C4-2B (cell line): ENCODE data around the gene GLP1R.

ENCODE experiments used
- H3K27ac ChIP-seq: fragments of 450-650 bp; 2 replicates; pipeline ENCODE4 v1.5.1; 2017
- ZFX ChIP-seq: fragments of 450-650 bp; IDR thresholded peaks from 2 replicates; pipeline ENCODE4 v1.6.1; 2017
- TF ChIP-seq, protein P1 (sequence below): fragments of 450-650 bp; conservative IDR thresholded peaks from 2 replicates; pipeline ENCODE4 v1.5.1; 2017; ENCODE audit warnings: mild to moderate bottlenecking

Gene GLP1R

DNA sequence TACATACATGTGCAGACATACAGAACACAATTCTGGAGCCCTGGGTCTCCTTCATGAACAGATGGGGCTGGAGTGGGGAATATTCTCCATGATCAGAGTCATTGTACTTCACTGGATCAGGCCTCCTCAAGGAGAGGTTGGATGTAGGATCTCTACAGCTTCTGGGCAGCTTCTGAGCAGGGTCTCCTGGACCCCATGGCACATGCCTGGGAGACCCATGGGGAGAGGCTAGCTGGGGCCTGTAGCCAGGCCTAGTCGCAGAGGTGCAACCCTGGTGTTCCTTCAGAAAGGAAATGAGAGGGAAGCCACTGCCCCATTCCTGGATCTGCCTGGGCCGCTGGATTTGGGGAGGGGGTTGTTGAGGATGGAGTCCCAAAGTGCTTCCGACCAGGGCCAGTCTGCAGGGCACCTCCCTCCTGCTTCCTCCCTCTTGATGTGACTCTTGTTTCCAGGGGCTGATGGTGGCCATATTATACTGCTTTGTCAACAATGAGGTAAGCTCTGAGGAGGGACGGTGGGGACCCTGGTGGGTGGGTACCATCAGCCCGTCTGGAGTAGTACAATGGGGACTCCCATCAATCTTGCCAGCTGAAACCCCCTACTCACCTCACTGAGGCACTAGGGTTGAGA is 31.8 kb downstream of the GLP1R start:
- H3K27ac ChIP-seq: no peak overlapping the region
- TF ChIP-seq, protein P1, sequence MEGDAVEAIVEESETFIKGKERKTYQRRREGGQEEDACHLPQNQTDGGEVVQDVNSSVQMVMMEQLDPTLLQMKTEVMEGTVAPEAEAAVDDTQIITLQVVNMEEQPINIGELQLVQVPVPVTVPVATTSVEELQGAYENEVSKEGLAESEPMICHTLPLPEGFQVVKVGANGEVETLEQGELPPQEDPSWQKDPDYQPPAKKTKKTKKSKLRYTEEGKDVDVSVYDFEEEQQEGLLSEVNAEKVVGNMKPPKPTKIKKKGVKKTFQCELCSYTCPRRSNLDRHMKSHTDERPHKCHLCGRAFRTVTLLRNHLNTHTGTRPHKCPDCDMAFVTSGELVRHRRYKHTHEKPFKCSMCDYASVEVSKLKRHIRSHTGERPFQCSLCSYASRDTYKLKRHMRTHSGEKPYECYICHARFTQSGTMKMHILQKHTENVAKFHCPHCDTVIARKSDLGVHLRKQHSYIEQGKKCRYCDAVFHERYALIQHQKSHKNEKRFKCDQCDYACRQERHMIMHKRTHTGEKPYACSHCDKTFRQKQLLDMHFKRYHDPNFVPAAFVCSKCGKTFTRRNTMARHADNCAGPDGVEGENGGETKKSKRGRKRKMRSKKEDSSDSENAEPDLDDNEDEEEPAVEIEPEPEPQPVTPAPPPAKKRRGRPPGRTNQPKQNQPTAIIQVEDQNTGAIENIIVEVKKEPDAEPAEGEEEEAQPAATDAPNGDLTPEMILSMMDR: no peak

DNA sequence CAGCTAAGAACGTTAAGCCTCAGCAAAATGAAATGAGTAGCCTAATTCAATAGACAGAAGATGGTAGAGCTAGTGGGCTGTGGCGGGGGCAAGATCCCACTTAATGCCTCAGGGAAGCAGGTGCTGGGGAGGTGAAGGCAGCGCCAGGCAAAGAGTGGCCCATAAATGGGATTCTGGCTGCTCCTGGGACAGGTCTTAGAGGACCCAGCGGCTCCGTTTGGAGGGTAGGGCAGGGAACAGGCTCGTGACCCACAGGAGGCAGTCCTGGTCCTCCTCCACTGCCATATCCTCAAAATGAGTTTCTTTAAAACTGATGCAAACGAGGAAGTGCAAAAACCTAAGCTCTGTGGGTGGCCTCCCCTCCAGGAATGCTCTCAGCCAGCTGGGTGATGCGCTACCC is 33.7 kb downstream of the GLP1R start:
- TF ChIP-seq ZFX: no peak
- TF ChIP-seq, protein P1: no peak
- H3K27ac ChIP-seq: no peak overlapping the region

DNA sequence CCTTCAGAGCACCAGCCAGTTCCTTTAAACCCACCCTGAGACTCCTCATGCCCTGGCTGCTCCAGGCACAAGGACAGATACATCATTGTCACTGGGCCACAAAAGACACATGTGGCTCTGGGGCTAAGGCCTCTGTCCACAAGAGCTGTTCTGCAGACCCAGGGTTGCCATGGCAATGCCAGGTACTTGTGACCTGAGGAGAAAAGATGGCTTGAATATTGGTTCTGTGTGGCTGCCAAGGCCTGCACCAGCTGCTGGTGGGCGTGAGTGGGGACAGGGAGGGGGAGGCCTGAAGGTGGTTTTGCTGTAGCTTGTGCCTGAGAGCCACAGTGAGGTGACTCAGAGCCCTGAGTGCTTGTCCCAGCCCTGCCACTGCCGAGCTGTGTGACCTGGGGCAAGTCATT is 34.7 kb downstream of the GLP1R start:
- no peak for TF ChIP-seq ZFX
- TF ChIP-seq, protein P1: no peak
- no peak overlapping the region; the same call in 1 of the 2 replicates for H3K27ac ChIP-seq

DNA sequence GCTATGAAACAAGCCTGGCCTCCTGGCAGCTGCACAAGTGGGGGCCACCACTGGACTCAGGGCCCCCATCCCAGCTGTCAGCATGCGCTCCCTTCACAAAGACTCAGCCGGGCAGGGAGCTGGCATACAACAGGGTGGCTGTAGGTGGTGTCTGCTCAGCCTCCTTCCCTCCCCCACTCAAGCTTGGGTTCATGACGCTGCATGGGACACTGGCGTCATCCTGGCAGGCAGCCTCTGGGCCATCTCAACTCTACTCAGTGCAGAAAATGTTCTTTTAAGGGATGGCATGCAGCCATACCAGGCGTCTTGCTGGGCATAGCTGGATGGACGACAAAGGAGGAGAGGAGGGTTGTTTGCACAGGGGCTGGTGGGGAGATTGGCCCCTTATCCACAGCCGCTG is 35.9 kb downstream of the GLP1R start:
- H3K27ac ChIP-seq: peak overlapping the region; percentile 24
- TF ChIP-seq, protein P1: no peak
- TF ChIP-seq ZFX: no peak

DNA sequence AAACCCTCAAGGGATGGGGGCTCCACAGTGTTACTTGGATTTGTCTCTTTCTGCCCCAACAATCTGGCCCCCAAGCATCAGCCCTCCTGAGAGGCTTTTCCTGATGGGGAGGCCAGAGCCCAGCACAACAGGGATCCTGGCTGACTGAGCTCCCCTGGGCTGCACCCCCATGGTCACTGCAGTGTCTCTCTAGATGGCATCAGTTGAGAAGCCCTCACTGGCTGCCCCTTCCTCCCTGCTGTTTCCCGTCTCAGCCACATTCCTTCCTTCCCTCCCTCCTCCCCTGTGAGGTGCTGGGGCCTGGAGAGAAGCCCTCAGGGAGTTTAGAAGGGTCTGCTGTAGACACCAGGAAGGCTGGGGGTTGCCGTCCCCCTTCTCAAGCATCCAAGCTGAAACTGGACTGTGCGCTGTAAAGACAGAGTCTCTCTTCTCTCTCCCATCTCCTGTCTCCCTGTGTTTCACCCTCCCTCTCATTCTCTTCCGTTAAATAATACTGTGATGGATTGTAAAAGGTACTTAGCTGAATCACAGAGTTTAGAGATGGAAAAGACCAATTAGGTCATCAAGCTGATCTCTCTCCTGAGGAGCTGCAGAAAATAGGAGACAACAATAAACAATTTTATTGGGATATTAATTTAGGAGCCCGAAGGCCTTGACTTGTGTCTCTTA is 36.7 kb downstream of the GLP1R start:
- TF ChIP-seq, protein P1: no peak
- TF ChIP-seq ZFX: no peak
- peak overlapping the region; percentile 24 for H3K27ac ChIP-seq

DNA sequence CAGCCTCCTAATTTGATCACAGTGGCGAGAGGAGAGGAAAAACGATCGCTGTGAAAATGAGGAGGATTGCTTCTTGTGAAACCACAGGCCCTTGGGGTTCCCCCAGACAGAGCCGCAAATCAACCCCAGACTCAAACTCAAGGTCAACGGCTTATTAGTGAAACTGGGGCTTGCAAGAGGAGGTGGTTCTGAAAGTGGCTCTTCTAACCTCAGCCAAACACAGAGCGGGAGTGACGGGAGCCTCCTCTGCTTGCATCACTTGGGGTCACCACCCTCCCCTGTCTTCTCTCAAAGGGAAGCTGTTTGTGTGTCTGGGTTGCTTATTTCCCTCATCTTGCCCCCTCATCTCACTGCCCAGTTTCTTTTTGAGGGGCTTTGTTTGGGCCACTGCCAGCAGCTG is 37.7 kb downstream of the GLP1R start:
- H3K27ac ChIP-seq: no peak overlapping the region
- TF ChIP-seq, protein P1: no peak
- TF ChIP-seq ZFX: no peak

DNA sequence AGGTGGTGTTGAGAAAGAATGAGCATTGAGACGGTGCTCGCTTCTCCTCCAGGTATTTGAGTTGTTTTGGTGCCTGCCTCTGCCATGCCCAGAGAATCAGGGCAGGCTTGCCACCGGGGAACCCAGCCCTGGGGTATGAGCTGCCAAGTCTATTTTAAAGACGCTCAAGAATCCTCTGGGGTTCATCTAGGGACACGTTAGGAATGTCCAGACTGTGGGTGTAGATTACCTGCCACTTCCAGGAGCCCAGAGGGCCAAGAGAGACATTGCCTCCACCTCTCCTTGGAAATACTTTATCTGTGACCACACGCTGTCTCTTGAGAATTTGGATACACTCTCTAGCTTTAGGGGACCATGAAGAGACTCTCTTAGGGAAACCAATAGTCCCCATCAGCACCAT is 38.1 kb downstream of the GLP1R start:
- no peak overlapping the region for H3K27ac ChIP-seq
- TF ChIP-seq ZFX: no peak
- TF ChIP-seq, protein P1: no peak
